ENCODE measurements around the gene CLNK. TPM values are rescaled to one million over a fixed set of nuclear protein-coding genes. Genes with fewer than 3 reads are reported as not detected.

Gene CLNK
- total RNA-seq, 4 donors from 2014 or later: under 0.01 to 0.48 TPM; not detected in 2

DNA sequence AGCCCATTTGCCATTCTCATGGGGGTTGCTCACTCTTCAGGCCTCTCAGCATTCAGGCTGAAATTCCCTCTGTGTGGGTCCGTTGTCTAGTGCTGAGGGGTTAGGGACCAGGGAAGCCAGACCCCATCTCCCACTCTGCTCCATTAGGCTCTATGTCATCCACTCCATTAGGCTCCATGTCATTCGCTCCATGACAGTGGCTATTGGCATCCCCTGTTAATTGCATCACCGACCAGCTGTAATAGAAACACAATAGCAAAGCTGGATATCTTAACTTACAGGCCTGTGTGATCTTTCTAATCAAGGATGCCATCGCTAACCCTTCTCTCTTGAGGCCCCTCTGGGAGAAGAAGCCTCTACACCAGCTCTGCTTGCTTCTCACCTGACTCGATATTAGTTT lies 201.7 kb downstream of the CLNK start:
- in situ Hi-C loops (cut with MboI; ENCODE audit: low pct_ligation_motif_present in 1 of 4, low pct_unique_long_range_greater_than_20kb in 1 of 4, low sequenced_read_pairs in 3 of 4): no loop called here
- no peaks in the 10 kb centered on the region for H3K36me3 ChIP-seq
- H3K4me1 ChIP-seq: no peaks in the 10 kb centered on the region
- H3K9me3 ChIP-seq: no peaks in the 10 kb centered on the region
- no peaks in the 10 kb centered on the region for H3K27me3 ChIP-seq
- no peak for DNase-seq
- intact Hi-C loops (cut with DNase I; ENCODE audit: low total_unique reads): loop anchor here (5.0 kb wide), 1 partner anchor 1591 kb away; no protein-coding TSS in a partner anchor
- H3K27ac ChIP-seq: no peak overlapping the region
- TF ChIP-seq, protein P1, sequence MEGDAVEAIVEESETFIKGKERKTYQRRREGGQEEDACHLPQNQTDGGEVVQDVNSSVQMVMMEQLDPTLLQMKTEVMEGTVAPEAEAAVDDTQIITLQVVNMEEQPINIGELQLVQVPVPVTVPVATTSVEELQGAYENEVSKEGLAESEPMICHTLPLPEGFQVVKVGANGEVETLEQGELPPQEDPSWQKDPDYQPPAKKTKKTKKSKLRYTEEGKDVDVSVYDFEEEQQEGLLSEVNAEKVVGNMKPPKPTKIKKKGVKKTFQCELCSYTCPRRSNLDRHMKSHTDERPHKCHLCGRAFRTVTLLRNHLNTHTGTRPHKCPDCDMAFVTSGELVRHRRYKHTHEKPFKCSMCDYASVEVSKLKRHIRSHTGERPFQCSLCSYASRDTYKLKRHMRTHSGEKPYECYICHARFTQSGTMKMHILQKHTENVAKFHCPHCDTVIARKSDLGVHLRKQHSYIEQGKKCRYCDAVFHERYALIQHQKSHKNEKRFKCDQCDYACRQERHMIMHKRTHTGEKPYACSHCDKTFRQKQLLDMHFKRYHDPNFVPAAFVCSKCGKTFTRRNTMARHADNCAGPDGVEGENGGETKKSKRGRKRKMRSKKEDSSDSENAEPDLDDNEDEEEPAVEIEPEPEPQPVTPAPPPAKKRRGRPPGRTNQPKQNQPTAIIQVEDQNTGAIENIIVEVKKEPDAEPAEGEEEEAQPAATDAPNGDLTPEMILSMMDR (IDR thresholded peaks at IDR 0.05): no peak
- TF ChIP-seq POLR2AphosphoS5 (IDR thresholded peaks at IDR 0.05) (no peak), EP300 (IDR thresholded peaks at IDR 0.05; ENCODE audit: low read depth) (no peak), POLR2A (IDR thresholded peaks at IDR 0.05) (no peak)
- 73 to 83% methylated on average over 2 to 5 of the region's 5 CpGs for WGBS, 2 donors (ENCODE audit: low coverage in 1 of 2)
- H3K4me3 ChIP-seq: no peak overlapping the region

DNA sequence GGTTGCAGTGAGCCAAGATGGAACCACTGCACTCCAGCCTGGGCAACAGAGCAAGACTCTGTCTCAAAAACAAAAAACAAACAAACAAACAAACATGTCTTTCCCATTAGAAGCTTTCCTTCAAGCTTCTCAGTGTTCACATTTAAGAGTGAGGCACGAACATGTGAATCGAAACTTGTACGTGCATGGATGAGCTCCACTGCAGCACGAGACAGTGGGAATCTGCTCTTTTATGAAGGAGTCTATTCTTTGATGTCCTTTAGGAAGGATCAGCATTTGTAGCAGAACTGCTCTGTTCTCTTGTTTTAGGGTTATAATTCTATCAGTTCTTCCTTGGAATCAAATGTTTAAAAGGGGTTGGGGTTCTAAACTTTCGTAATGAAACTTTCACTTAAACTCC lies 204.0 kb downstream of the CLNK start:
- Histone ChIP-seq H3K9me3 (no peaks in the 10 kb centered on the region), H3K36me3 (no peaks in the 10 kb centered on the region), H3K27me3 (no peaks in the 10 kb centered on the region), H3K4me3 (no peak overlapping the region), H3K4me1 (no peaks in the 10 kb centered on the region), H3K27ac (no peak overlapping the region)
- DNase-seq: no peak
- 69 to 86% methylated on average over 4 to 5 of the region's 5 CpGs for WGBS, 2 donors (ENCODE audit: low coverage in 1 of 2)
- intact Hi-C loops (cut with DNase I; ENCODE audit: low total_unique reads) (loop anchor here (5.0 kb wide), 1 partner anchor 1588 kb away; no protein-coding TSS in a partner anchor), in situ Hi-C loops (cut with MboI; ENCODE audit: low pct_ligation_motif_present in 1 of 4, low pct_unique_long_range_greater_than_20kb in 1 of 4, low sequenced_read_pairs in 3 of 4) (no loop called here)
- TF ChIP-seq, protein P1 (IDR thresholded peaks at IDR 0.05): no peak
- TF ChIP-seq POLR2AphosphoS5 (IDR thresholded peaks at IDR 0.05): no peak
- no peak for TF ChIP-seq EP300 (IDR thresholded peaks at IDR 0.05; ENCODE audit: low read depth)
- TF ChIP-seq POLR2A (IDR thresholded peaks at IDR 0.05): no peak

DNA sequence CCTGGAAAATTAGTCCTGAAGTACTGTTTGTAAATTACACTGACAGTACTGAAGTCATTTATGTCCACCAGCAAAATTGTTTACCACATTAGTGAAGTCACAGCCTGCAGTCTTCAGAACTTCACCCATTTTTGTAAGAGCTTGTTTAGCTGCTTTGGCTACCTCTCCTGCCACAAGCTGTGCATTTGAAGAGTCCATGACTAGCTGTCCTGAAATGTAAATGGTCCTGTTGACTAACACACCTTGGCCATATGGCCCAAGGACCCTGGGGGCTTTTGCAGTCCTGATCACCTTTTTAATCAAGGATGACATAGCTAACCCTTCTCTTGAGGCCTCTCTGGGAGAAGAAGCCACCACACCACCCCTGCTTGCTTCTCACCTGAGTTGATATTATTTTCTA lies 205.9 kb downstream of the CLNK start:
- intact Hi-C loops (cut with DNase I; ENCODE audit: low total_unique reads): no loop called here
- Histone ChIP-seq H3K27me3 (no peaks in the 10 kb centered on the region), H3K4me3 (no peak overlapping the region), H3K36me3 (no peaks in the 10 kb centered on the region), H3K9me3 (no peaks in the 10 kb centered on the region), H3K27ac (no peak overlapping the region), H3K4me1 (no peaks in the 10 kb centered on the region)
- in situ Hi-C loops (cut with MboI; ENCODE audit: low pct_ligation_motif_present in 1 of 4, low pct_unique_long_range_greater_than_20kb in 1 of 4, low sequenced_read_pairs in 3 of 4): no loop called here
- no peak for DNase-seq
- TF ChIP-seq POLR2A (IDR thresholded peaks at IDR 0.05): no peak
- TF ChIP-seq EP300 (IDR thresholded peaks at IDR 0.05; ENCODE audit: low read depth): no peak
- no peak for TF ChIP-seq POLR2AphosphoS5 (IDR thresholded peaks at IDR 0.05)
- TF ChIP-seq, protein P1 (IDR thresholded peaks at IDR 0.05): no peak

DNA sequence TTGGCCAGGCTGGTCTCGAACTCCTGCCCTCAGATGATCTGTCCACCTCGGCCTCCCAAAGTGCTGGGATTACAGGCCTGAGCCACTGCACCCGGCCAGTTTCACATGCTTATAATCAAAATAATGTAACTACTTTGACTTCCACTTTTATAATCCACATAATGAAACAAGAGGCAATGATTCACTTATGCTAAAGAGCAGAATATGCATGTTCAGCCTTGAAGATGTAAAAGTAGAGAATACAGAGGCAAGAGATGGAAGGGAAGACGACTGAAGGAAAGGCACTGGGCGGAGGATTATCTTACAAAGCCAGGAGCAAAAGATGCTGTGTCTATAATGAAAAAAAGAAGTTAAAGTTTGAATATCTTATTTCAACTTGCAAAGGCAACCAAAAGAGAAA lies 214.1 kb downstream of the CLNK start:
- intact Hi-C loops (cut with DNase I; ENCODE audit: low total_unique reads): no loop called here
- Histone ChIP-seq H3K36me3 (no peaks in the 10 kb centered on the region), H3K9me3 (no peaks in the 10 kb centered on the region), H3K4me3 (no peak overlapping the region), H3K27me3 (no peaks in the 10 kb centered on the region), H3K27ac (no peak overlapping the region), H3K4me1 (no peaks in the 10 kb centered on the region)
- TF ChIP-seq, protein P1 (IDR thresholded peaks at IDR 0.05): no peak
- no peak for TF ChIP-seq POLR2A (IDR thresholded peaks at IDR 0.05)
- 72 to 86% methylated on average over 2 to 5 of the region's 5 CpGs for WGBS, 2 donors (ENCODE audit: low coverage in 1 of 2)
- DNase-seq: no peak
- in situ Hi-C loops (cut with MboI; ENCODE audit: low pct_ligation_motif_present in 1 of 4, low pct_unique_long_range_greater_than_20kb in 1 of 4, low sequenced_read_pairs in 3 of 4): no loop called here

Data from transverse colon (tissue), 4 donors.